Muscle layer of duodenum (tissue), 2 donors: ENCODE results near the gene RXYLT1.
A peak's percentile ranks its signal among the peaks of the same experiment; 100 is the strongest.

Experiments
- H3K27ac ChIP-seq: one replicate; pipeline ENCODE4 v1.7.0; 2013; ENCODE audit warnings: mild to moderate bottlenecking, low read length
- H3K27me3 ChIP-seq: one replicate; pipeline ENCODE4 v1.7.0; 2013; ENCODE audit warnings: low read depth, mild to moderate bottlenecking, control low read depth, low read length
- H3K36me3 ChIP-seq, 2 donors: one replicate each; pipeline ENCODE4 v1.7.0; 2013; ENCODE audit warnings: low read length in 2 of 2, control low read depth in 1 of 2, mild to moderate bottlenecking in 1 of 2; ENCODE audit not compliant: insufficient read depth in 2 of 2, control insufficient read depth in 1 of 2
- H3K4me1 ChIP-seq, 2 donors: one replicate each; pipeline ENCODE4 v1.7.0; 2013; ENCODE audit warnings: low read length in 2 of 2, mild to moderate bottlenecking in 2 of 2, control low read depth in 1 of 2, moderate library complexity in 1 of 2; ENCODE audit not compliant: insufficient read depth in 2 of 2, control insufficient read depth in 1 of 2
- H3K4me3 ChIP-seq, 2 donors: one replicate each; pipeline ENCODE4 v1.7.0; 2013; ENCODE audit warnings: low read length in 2 of 2, low read depth in 1 of 2, mild to moderate bottlenecking in 1 of 2
- H3K9me3 ChIP-seq, 2 donors: one replicate each; pipeline ENCODE4 v1.7.0; 2013; ENCODE audit warnings: low read length in 2 of 2, control low read depth in 1 of 2, mild to moderate bottlenecking in 1 of 2; ENCODE audit not compliant: control insufficient read depth in 1 of 2
- donor health status: healthy.

Gene RXYLT1

GRCh38 chr12:63804746-63805145 lies 25.0 kb downstream of the RXYLT1 start:
- Histone ChIP-seq H3K27ac (no peak overlapping the region), H3K36me3 (peaks cover 0 to 9% of the 10 kb centered on the region in 2 donors), H3K27me3 (no peaks in the 10 kb centered on the region), H3K4me1 (no peaks in the 10 kb centered on the region), H3K9me3 (no peaks in the 10 kb centered on the region), H3K4me3 (no peak overlapping the region)

DNA sequence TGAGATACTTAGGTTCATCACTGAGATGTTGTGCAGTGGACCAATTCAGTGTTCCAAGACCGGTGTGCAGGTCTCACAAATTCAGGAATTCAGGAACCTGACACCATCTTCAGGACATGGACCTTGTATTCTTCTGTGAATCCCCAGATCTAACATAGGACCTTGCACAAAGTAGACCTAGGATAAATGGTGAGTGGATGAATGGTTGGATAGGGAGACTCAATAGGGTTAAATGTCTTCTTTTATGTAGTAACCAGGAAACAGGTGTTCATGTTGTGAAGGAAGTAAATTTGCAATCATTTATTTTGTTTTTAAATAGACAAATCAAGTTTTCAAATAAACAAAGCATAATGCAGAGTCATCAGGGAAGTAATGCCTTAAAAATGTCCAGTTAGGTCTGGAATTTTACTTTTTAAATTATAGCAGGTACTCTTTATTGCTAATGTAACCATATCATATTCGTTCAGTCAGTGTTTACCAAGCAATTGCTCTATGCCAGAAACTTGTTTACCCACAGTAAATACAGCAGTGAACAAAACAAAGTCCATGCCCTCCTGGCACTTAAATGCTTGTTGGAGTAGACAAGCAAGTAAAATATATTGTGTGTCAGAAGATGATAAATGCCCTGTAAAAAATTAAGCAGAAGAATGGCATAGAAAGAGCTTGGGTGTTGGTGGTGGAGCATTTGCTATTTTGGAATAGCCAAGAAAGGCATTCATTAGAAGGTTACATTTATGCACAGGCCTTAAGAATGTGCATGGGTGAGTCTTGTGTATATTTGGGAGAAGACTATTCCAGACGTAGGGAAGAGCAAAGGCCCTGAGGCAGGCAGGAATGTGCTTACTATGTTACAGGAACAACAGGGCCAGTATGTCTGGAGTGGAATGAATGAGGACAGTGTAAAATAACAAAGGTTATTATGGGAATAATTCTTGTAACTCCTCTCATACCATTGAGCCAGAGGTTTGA lies 26.3 kb downstream of the RXYLT1 start:
- H3K36me3 ChIP-seq: peaks cover 0 to 9% of the 10 kb centered on the region in 2 donors

DNA sequence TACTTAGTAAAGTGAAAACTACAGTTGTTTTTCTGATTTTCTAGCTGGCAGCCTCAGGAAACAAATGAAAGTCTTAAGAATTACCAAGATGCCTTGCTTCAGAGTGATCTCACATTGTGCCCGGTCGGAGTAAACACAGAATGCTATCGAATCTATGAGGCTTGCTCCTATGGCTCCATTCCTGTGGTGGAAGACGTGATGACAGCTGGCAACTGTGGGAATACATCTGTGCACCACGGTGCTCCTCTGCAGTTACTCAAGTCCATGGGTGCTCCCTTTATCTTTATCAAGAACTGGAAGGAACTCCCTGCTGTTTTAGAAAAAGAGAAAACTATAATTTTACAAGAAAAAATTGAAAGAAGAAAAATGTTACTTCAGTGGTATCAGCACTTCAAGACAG lies 28.9 kb downstream of the RXYLT1 start:
- Histone ChIP-seq H3K4me3 (no peak overlapping the region), H3K27me3 (no peaks in the 10 kb centered on the region), H3K4me1 (no peaks in the 10 kb centered on the region), H3K36me3 (peaks cover 0 to 9% of the 10 kb centered on the region in 2 donors), H3K27ac (no peak overlapping the region), H3K9me3 (no peaks in the 10 kb centered on the region)

More for the DNA sequence above, 26.3 kb downstream of the RXYLT1 start:
- Histone ChIP-seq H3K27me3 (no peaks in the 10 kb centered on the region), H3K9me3 (no peaks in the 10 kb centered on the region), H3K4me3 (no peak overlapping the region), H3K4me1 (no peaks in the 10 kb centered on the region), H3K27ac (no peak overlapping the region)

DNA sequence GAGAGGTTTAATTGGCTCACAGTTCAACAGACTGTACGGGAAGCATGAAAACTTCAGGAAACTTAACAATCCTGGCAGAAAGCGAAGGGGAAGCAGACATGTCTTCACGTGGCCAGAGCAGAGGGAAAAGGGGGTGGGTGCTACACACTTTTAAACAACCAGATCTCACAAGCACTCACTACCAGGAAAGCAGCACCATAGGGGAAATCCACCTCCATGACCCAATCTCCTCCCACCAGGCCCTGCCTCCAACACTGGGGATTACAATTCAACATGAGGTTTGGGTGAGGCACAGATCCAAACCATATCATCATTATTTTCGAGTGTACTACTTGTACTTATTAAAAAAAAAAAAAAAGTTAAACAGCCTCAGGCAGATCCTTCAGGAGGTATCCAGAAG lies 29.9 kb downstream of the RXYLT1 start:
- Histone ChIP-seq H3K36me3 (peaks cover 0 to 9% of the 10 kb centered on the region in 2 donors), H3K27ac (no peak overlapping the region), H3K27me3 (no peaks in the 10 kb centered on the region), H3K9me3 (no peaks in the 10 kb centered on the region), H3K4me1 (no peaks in the 10 kb centered on the region), H3K4me3 (no peak overlapping the region)

DNA sequence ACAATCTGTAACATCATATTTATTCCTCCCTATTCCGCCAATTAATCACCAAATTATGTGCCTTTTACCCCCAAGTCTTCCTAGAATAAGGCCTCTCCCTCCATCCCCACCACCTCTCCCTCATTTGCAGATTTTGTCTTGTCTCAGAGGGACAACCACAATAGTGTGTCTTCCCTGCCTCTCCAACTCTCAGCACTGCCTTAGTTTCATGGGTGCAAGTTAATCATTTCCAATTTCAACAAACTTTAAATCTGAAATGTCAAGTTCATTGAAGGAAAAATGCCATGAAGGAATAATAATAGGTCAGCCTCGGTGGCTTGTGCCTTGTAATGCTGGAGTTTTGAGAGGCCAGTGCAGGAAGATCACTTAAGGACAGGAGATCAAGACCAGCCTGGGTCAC lies 31.6 kb downstream of the RXYLT1 start:
- no peak overlapping the region for H3K4me3 ChIP-seq
- no peaks in the 10 kb centered on the region for H3K4me1 ChIP-seq
- no peaks in the 10 kb centered on the region for H3K9me3 ChIP-seq
- H3K36me3 ChIP-seq: peaks cover 0 to 7% of the 10 kb centered on the region in 2 donors
- no peaks in the 10 kb centered on the region for H3K27me3 ChIP-seq
- no peak overlapping the region for H3K27ac ChIP-seq

DNA sequence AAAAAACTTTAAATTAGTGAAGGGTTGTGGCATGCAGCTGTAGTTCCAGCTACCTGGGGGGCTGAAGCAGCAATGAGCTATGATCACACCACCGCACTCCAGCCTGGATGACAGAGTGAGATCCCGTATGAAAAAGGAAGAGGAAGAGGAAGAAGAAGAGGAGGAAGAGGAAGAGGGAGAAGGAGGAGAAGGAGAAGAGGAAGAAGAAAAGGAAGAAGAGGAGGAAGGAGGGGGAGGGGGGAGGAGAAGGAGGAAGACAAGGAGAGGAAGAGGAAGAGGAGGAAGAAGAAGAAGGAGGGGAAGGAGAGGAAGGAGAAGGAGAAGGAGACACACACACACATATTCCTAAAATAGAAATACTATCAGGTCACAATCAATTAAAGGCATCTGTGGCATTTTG lies 32.0 kb downstream of the RXYLT1 start:
- H3K27ac ChIP-seq: no peak overlapping the region
- peaks cover 0 to 4% of the 10 kb centered on the region in 2 donors for H3K36me3 ChIP-seq
- H3K27me3 ChIP-seq: no peaks in the 10 kb centered on the region
- no peaks in the 10 kb centered on the region for H3K4me1 ChIP-seq
- H3K4me3 ChIP-seq: no peak overlapping the region
- H3K9me3 ChIP-seq: no peaks in the 10 kb centered on the region

DNA sequence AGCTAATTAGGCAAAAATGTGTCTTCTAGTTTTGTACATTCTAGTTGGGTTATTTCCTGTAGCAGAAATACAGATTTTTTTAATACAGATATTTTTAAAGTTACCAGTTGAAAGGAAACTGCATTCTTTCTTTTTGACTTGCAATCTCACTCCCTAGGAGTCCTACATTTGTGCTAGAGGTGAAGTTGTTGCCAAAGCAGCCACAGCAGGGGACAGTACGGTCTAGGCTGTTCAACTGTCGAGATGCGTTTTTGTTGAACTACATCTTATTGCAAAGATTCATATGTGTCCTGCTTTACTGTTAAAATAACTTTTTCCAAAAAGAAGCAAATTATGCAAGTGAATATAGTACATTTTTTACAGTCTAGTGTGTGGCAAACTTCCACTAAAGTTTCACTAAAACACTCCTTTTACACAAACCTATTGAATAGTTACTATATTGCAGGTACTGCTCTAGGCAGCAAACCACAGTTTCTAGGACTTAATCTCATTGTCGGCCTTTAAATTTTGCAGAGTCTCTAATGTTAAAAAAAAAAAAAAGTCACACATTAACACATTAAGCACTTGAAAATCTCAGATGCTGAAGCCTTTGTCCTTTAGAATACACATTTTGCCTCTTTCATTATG lies 34.5 kb downstream of the RXYLT1 start:
- Histone ChIP-seq H3K36me3 (no peaks in the 10 kb centered on the region), H3K4me3 (no peak overlapping the region), H3K27me3 (no peaks in the 10 kb centered on the region), H3K4me1 (no peaks in the 10 kb centered on the region), H3K27ac (no peak overlapping the region), H3K9me3 (no peaks in the 10 kb centered on the region)

- no peaks in the 10 kb centered on the region for H3K36me3 ChIP-seq
- H3K4me1 ChIP-seq: no peaks in the 10 kb centered on the region
- H3K9me3 ChIP-seq: no peaks in the 10 kb centered on the region
- no peaks in the 10 kb centered on the region for H3K27me3 ChIP-seq
- H3K4me3 ChIP-seq: no peak overlapping the region
- H3K27ac ChIP-seq: no peak overlapping the region
Measured at GRCh38 chr12:63815482-63815852, 35.8 kb downstream of the RXYLT1 start.

GRCh38 chr12:63816031-63816430 lies 36.3 kb downstream of the RXYLT1 start:
- Histone ChIP-seq H3K27me3 (no peaks in the 10 kb centered on the region), H3K4me3 (no peak overlapping the region), H3K27ac (no peak overlapping the region), H3K4me1 (no peaks in the 10 kb centered on the region), H3K9me3 (no peaks in the 10 kb centered on the region), H3K36me3 (no peaks in the 10 kb centered on the region)

GRCh38 chr12:63820427-63820826 lies 40.7 kb downstream of the RXYLT1 start:
- Histone ChIP-seq H3K4me3 (no peak overlapping the region), H3K27me3 (no peaks in the 10 kb centered on the region), H3K27ac (no peak overlapping the region), H3K9me3 (no peaks in the 10 kb centered on the region), H3K4me1 (no peaks in the 10 kb centered on the region), H3K36me3 (no peaks in the 10 kb centered on the region)

DNA sequence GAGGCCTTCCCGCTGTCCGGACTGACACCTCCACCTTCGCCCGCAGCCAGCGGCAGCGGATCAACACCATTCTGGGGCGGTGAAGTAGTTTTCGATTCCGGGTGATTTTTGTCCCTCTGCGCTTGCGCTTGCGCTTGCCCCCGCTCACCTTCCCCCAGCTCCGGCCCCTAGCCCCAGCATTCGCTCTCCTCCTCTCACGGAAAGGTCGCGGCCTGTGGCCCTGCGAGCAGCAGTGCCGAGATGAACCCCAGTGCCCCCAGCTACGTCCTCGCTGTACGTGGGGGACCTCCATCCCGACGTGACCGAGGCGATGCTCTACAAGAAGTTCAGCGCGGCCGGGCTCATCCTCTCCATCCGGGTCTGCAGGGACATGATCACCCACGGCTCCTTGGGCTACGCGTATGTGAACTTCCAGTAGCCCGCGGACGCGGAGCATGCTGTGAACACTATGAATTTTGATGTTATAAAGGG lies 42.1 kb downstream of the RXYLT1 start:
- Histone ChIP-seq H3K36me3 (no peaks in the 10 kb centered on the region), H3K27me3 (no peaks in the 10 kb centered on the region), H3K9me3 (no peaks in the 10 kb centered on the region), H3K4me1 (no peaks in the 10 kb centered on the region), H3K27ac (no peak overlapping the region), H3K4me3 (peak overlapping the region; percentile 39 to 78)
